SK-N-SH treated with all-trans-retinoic acid at 6 μM for 48 hours (cell line): Measurements from ENCODE around the gene ANK2.

ENCODE experiments used
- ATAC-seq: fragments of 200-7000 bp; cut with Tn5 transposase; 3 replicates; pipeline ENCODE4 v1.9.1; 2020; ENCODE audit warnings: mild to moderate bottlenecking, moderate library complexity
- ARNTL ChIP-seq: fragments of 450-650 bp; formaldehyde crosslinking; IDR thresholded peaks from 2 replicates; pipeline ENCODE4 v1.5.0; 2020; ENCODE audit warnings: low read depth, mild to moderate bottlenecking, moderate library complexity, borderline replicate concordance
- BACH2 ChIP-seq: fragments of 250-450 bp; sonication (Bioruptor Pico); IDR thresholded peaks from 2 replicates; pipeline ENCODE4 v1.9.0; 2021; ENCODE audit warnings: mild to moderate bottlenecking, borderline replicate concordance
- CSDC2 ChIP-seq: fragments of 250-450 bp; sonication (Bioruptor Pico); IDR thresholded peaks from 2 replicates; pipeline ENCODE4 v1.5.0; 2020; ENCODE audit warnings: mild to moderate bottlenecking, moderate library complexity
- GLIS3 ChIP-seq: fragments of 250-450 bp; sonication (Bioruptor Pico); IDR thresholded peaks from 2 replicates; pipeline ENCODE4 v1.5.0; 2020; ENCODE audit warnings: mild to moderate bottlenecking, moderate library complexity
- ISL1 ChIP-seq: fragments of 250-450 bp; sonication (Bioruptor Pico); IDR thresholded peaks from 2 replicates; pipeline ENCODE4 v2.1.2; 2022; ENCODE audit warnings: mild to moderate bottlenecking, moderate library complexity
- OSR1 ChIP-seq: fragments of 250-450 bp; sonication (Bioruptor Pico); IDR thresholded peaks from 2 replicates; pipeline ENCODE4 v1.8.0; 2022; ENCODE audit warnings: moderate library complexity, mild to moderate bottlenecking, inconsistent platforms
- PPARA ChIP-seq: fragments of 250-450 bp; sonication (Bioruptor Pico); IDR thresholded peaks from 2 replicates; pipeline ENCODE4 v1.5.0; 2020; ENCODE audit warnings: mild to moderate bottlenecking, borderline replicate concordance
- RARB ChIP-seq: fragments of 250-450 bp; sonication (Bioruptor Pico); IDR thresholded peaks from 2 replicates; pipeline ENCODE4 v1.8.0; 2021; ENCODE audit warnings: mild to moderate bottlenecking, moderate library complexity
- SNAI2 ChIP-seq: fragments of 250-450 bp; sonication (Bioruptor Pico); IDR thresholded peaks from 2 replicates; pipeline ENCODE4 v1.5.0; 2020; ENCODE audit warnings: mild to moderate bottlenecking, moderate library complexity
- TCF4 ChIP-seq: fragments of 250-450 bp; sonication (Bioruptor Pico); IDR thresholded peaks from 2 replicates; pipeline ENCODE4 v1.8.0; 2021; ENCODE audit warnings: mild to moderate bottlenecking, moderate library complexity, borderline replicate concordance
- TOX ChIP-seq: fragments of 250-450 bp; sonication (Bioruptor Pico); IDR thresholded peaks from 2 replicates; pipeline ENCODE4 v1.8.0; 2021; ENCODE audit warnings: mild to moderate bottlenecking, moderate library complexity, borderline replicate concordance
- ZFP3 ChIP-seq: fragments of 250-450 bp; sonication (Bioruptor Pico); IDR thresholded peaks from 2 replicates; pipeline ENCODE4 v1.5.0; 2020; ENCODE audit warnings: mild to moderate bottlenecking, moderate library complexity
- ZNF565 ChIP-seq: fragments of 450-650 bp; formaldehyde crosslinking; conservative IDR thresholded peaks from 2 replicates; pipeline ENCODE4 v1.5.0; 2020; ENCODE audit warnings: low read depth, mild to moderate bottlenecking, moderate library complexity
- ZNF70 ChIP-seq: fragments of 450-650 bp; formaldehyde crosslinking; IDR thresholded peaks from 2 replicates; pipeline ENCODE4 v1.5.0; 2020; ENCODE audit warnings: mild to moderate bottlenecking, moderate library complexity
- ZNF8 ChIP-seq: fragments of 450-650 bp; formaldehyde crosslinking; IDR thresholded peaks from 2 replicates; pipeline ENCODE4 v1.5.0; 2020; ENCODE audit warnings: mild to moderate bottlenecking, moderate library complexity
- TF ChIP-seq, protein P1 (sequence below): fragments of 250-450 bp; sonication (Bioruptor Pico); IDR thresholded peaks from 2 replicates; pipeline ENCODE4 v1.8.0; 2020; ENCODE audit warnings: mild to moderate bottlenecking, moderate library complexity, borderline replicate concordance
- TF ChIP-seq, protein P2 (sequence below): fragments of 250-450 bp; sonication (Bioruptor Pico); IDR thresholded peaks from 2 replicates; pipeline ENCODE4 v1.8.0; 2021; ENCODE audit warnings: low read depth, mild to moderate bottlenecking, moderate library complexity, borderline replicate concordance
- TF ChIP-seq, protein P3 (sequence below): fragments of 250-450 bp; sonication (Bioruptor Pico); IDR thresholded peaks from 2 replicates; pipeline ENCODE4 v1.5.0; 2020; ENCODE audit warnings: mild to moderate bottlenecking, moderate library complexity
- TF ChIP-seq, protein P4 (sequence below): fragments of 250-450 bp; sonication (Bioruptor Pico); IDR thresholded peaks from 2 replicates; pipeline ENCODE4 v1.5.1; 2020; ENCODE audit warnings: low read depth, mild to moderate bottlenecking, moderate library complexity

ANK2 gene

DNA sequence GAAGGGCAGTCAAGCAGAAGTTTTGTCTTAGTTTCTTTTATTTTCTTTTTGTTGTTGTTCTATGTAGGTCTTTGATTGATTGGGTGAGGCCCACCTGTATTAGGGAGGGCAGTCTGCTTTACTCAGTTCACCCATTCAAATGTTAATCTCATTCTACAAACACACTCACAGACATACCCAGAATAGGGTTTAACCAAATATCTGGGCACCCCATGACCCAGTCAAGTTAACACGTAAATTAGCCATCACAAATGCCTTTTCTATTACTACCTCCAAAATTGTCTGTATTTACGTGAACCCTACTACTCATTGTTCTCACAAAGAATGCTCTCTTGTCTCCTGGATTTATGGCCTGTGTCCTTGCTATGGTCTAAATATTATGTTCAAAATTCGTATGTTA is 339.7 kb downstream of the ANK2 start:
- TF ChIP-seq RARB (CRISPR knock-in tag) (no peak), ZNF565 (CRISPR knock-in tag) (no peak), ZFP3 (CRISPR knock-in tag) (no peak), ISL1 (CRISPR knock-in tag) (no peak), PPARA (CRISPR knock-in tag) (no peak), ARNTL (CRISPR knock-in tag) (no peak)
- TF ChIP-seq, protein P1, sequence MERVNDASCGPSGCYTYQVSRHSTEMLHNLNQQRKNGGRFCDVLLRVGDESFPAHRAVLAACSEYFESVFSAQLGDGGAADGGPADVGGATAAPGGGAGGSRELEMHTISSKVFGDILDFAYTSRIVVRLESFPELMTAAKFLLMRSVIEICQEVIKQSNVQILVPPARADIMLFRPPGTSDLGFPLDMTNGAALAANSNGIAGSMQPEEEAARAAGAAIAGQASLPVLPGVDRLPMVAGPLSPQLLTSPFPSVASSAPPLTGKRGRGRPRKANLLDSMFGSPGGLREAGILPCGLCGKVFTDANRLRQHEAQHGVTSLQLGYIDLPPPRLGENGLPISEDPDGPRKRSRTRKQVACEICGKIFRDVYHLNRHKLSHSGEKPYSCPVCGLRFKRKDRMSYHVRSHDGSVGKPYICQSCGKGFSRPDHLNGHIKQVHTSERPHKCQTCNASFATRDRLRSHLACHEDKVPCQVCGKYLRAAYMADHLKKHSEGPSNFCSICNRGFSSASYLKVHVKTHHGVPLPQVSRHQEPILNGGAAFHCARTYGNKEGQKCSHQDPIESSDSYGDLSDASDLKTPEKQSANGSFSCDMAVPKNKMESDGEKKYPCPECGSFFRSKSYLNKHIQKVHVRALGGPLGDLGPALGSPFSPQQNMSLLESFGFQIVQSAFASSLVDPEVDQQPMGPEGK (CRISPR knock-in tag) = no peak
- TF ChIP-seq, protein P2, sequence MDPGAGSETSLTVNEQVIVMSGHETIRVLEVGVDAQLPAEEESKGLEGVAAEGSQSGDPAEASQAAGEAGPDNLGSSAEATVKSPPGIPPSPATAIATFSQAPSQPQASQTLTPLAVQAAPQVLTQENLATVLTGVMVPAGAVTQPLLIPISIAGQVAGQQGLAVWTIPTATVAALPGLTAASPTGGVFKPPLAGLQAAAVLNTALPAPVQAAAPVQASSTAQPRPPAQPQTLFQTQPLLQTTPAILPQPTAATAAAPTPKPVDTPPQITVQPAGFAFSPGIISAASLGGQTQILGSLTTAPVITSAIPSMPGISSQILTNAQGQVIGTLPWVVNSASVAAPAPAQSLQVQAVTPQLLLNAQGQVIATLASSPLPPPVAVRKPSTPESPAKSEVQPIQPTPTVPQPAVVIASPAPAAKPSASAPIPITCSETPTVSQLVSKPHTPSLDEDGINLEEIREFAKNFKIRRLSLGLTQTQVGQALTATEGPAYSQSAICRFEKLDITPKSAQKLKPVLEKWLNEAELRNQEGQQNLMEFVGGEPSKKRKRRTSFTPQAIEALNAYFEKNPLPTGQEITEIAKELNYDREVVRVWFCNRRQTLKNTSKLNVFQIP (CRISPR knock-in tag) = no peak
- TF ChIP-seq, all 23 proteins: peak for 0
- no peak for ATAC-seq

DNA sequence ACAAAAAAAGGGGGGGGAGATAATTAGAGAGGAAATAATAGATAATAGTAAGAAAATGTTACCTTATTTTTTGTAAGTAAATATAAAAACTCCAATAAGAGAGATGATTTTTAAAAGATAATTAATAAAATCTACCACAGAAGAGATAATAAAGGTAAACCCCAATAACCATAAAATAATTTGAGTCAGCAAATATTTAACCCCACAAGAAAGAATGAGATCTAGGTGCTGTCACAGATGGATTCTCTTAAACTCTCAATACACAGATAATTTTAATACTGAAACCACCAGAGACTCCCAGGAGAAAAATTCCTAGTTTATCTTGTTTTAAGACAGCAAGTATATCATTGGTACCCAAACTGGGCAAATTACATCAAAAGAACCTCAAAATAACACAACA is 341.4 kb downstream of the ANK2 start:
- TF ChIP-seq, protein P2 (CRISPR knock-in tag) = no peak
- TF ChIP-seq PPARA (CRISPR knock-in tag) (no peak), ZNF8 (CRISPR knock-in tag) (no peak), ZFP3 (CRISPR knock-in tag) (no peak), CSDC2 (CRISPR knock-in tag) (no peak), OSR1 (CRISPR knock-in tag) (no peak), ZNF70 (CRISPR knock-in tag) (no peak), RARB (CRISPR knock-in tag) (no peak), BACH2 (CRISPR knock-in tag) (no peak), ARNTL (CRISPR knock-in tag) (no peak), TCF4 (CRISPR knock-in tag) (no peak), GLIS3 (no peak)
- TF ChIP-seq, protein P3, sequence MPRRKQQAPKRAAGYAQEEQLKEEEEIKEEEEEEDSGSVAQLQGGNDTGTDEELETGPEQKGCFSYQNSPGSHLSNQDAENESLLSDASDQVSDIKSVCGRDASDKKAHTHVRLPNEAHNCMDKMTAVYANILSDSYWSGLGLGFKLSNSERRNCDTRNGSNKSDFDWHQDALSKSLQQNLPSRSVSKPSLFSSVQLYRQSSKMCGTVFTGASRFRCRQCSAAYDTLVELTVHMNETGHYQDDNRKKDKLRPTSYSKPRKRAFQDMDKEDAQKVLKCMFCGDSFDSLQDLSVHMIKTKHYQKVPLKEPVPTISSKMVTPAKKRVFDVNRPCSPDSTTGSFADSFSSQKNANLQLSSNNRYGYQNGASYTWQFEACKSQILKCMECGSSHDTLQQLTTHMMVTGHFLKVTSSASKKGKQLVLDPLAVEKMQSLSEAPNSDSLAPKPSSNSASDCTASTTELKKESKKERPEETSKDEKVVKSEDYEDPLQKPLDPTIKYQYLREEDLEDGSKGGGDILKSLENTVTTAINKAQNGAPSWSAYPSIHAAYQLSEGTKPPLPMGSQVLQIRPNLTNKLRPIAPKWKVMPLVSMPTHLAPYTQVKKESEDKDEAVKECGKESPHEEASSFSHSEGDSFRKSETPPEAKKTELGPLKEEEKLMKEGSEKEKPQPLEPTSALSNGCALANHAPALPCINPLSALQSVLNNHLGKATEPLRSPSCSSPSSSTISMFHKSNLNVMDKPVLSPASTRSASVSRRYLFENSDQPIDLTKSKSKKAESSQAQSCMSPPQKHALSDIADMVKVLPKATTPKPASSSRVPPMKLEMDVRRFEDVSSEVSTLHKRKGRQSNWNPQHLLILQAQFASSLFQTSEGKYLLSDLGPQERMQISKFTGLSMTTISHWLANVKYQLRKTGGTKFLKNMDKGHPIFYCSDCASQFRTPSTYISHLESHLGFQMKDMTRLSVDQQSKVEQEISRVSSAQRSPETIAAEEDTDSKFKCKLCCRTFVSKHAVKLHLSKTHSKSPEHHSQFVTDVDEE = no peak
- no peak for ATAC-seq

DNA sequence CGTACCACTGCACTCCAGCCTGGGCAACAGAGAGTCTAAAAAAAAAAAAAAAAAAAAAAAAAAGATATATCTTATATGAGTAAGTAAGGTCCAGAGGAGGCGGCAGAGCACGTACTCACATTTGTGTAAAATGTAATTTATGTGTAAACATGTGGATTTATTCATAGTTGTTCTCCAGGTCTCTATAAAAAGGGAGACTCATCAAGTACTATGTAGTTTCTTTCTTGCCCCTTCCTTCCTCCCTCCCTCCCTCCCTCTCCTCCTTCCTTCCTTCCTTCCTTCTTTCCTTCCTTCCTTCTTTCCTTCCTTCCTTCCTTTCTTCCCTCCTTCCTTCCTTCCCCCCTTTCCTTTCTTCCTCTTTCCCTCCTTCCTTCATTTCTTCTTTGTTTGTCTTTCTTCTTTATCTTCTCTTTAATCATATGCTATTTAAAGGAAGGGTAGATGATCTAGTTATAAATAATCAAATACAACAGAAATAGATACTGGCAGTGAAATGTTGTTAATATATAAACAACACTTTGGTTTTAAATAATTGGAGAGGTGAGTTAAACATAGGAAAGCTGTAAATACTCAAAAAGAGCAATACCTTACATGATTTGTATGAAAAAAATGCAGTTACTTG is 344.8 kb downstream of the ANK2 start:
- ATAC-seq = no peak
- TF ChIP-seq ARNTL (CRISPR knock-in tag) (no peak), ZNF565 (CRISPR knock-in tag) (no peak), ZNF8 (CRISPR knock-in tag) (no peak), SNAI2 (CRISPR knock-in tag) (no peak), OSR1 (CRISPR knock-in tag) (no peak), TOX (no peak), RARB (CRISPR knock-in tag) (no peak), BACH2 (CRISPR knock-in tag) (no peak), ISL1 (CRISPR knock-in tag) (no peak)
- TF ChIP-seq, protein P3 = no peak
- TF ChIP-seq, protein P4, sequence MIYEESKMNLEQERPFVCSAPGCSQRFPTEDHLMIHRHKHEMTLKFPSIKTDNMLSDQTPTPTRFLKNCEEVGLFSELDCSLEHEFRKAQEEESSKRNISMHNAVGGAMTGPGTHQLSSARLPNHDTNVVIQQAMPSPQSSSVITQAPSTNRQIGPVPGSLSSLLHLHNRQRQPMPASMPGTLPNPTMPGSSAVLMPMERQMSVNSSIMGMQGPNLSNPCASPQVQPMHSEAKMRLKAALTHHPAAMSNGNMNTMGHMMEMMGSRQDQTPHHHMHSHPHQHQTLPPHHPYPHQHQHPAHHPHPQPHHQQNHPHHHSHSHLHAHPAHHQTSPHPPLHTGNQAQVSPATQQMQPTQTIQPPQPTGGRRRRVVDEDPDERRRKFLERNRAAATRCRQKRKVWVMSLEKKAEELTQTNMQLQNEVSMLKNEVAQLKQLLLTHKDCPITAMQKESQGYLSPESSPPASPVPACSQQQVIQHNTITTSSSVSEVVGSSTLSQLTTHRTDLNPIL (CRISPR knock-in tag) = no peak
- TF ChIP-seq, protein P2 (CRISPR knock-in tag) = no peak
- TF ChIP-seq, protein P1 (CRISPR knock-in tag) = no peak
